ENCODE measurements around the gene BTBD8.
A peak's percentile ranks its signal among the peaks of the same experiment; 100 is the strongest.
"Not testable (repeated sequence)": the region's sequence is repeated elsewhere in the genome, so short reads cannot be mapped to it uniquely, and the experiment has no call there.

Gene BTBD8

DNA sequence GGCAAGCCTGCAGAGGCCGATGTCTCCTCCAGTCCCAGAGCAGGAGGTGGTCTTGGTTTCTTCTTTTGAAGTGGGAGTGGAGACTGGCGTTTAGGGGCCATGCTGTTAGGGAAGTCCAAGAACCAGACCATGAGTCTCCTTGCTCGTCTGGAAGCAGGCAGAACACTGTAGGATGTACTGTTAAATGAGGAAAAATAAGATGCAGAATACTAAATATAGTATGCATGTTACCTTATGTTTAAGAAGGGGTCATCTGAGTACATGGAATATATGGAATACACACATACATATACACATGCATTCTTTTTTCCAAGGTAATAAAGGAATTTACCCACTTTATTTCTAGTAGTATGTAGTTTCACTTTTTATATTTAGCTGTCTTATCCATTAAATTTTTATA is 4.8 kb upstream of the BTBD8 start, which contains the start of gene SETSIP:
Gene SETSIP (minus strand): TSS at position 101 of the 400 bp plus-strand sequence. CDS start 0 bp downstream, at position 101.
- no peaks in the 10 kb centered on the region for H3K9me3 ChIP-seq (ENCODE audit: control insufficient read depth, insufficient read depth, low read length)
- no peaks in the 10 kb centered on the region for H3K9me2 ChIP-seq (replicated peaks; ENCODE audit: control insufficient read depth, low read length)
- H3K4me1 ChIP-seq (ENCODE audit: control insufficient read depth, low read length): peaks cover 4% of the 10 kb centered on the region
- no peaks in the 10 kb centered on the region for H3F3A ChIP-seq (ENCODE audit: control insufficient read depth, insufficient read depth)
- TF ChIP-seq, protein P1, sequence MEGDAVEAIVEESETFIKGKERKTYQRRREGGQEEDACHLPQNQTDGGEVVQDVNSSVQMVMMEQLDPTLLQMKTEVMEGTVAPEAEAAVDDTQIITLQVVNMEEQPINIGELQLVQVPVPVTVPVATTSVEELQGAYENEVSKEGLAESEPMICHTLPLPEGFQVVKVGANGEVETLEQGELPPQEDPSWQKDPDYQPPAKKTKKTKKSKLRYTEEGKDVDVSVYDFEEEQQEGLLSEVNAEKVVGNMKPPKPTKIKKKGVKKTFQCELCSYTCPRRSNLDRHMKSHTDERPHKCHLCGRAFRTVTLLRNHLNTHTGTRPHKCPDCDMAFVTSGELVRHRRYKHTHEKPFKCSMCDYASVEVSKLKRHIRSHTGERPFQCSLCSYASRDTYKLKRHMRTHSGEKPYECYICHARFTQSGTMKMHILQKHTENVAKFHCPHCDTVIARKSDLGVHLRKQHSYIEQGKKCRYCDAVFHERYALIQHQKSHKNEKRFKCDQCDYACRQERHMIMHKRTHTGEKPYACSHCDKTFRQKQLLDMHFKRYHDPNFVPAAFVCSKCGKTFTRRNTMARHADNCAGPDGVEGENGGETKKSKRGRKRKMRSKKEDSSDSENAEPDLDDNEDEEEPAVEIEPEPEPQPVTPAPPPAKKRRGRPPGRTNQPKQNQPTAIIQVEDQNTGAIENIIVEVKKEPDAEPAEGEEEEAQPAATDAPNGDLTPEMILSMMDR (IDR thresholded peaks at IDR 0.05; ENCODE audit: low read depth, low read length, poor library complexity, severe bottlenecking): no peak
- TF ChIP-seq EZH2phosphoT487 (IDR thresholded peaks at IDR 0.05; ENCODE audit: borderline replicate concordance, low read length): no peak
- no peaks in the 10 kb centered on the region for H4K20me1 ChIP-seq (ENCODE audit: control insufficient read depth, insufficient read depth, low read depth, low read length)
- H3K4me2 ChIP-seq (ENCODE audit: low read length): no peak within 1 kb of the TSS
- peaks cover 3% of the 10 kb centered on the region; the same call in 1 of the 2 replicates for H3K27me3 ChIP-seq (ENCODE audit: control insufficient read depth, low read length)
- H3K27ac ChIP-seq (ENCODE audit: low read depth, low read length): no peak within 1 kb of the TSS
- no peaks in the 10 kb centered on the region for H3K79me2 ChIP-seq (ENCODE audit: control insufficient read depth, low read length)
- H3K36me3 ChIP-seq (ENCODE audit: control insufficient read depth, low read length): no peaks in the 10 kb centered on the region
- no peak within 1 kb of the TSS for H3K4me3 ChIP-seq (ENCODE audit: low read length)

DNA sequence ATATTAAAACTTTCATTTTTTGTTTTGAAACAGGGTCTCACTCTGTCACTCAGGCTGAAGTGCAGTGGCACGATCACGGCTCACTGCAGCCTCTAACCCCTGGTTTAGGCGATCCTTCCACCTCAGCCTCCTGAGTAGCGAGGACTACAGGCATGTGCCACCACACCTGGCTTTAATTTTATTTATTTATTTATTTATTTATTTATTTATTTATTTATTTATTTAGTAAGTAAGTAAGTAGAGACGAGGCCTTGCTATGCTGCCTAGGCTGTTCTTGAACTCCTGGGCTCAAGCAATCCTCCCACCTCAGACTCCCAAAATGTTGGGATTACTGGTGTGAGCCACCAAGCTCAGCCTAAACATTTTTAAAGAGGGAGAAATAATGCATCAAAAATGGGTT is 3.8 kb upstream of the BTBD8 start:
- no peaks in the 10 kb centered on the region for H3K79me2 ChIP-seq (ENCODE audit: control insufficient read depth, low read length)
- H3K9me3 ChIP-seq (ENCODE audit: control insufficient read depth, insufficient read depth, low read length): no peaks in the 10 kb centered on the region
- H3K27ac ChIP-seq (ENCODE audit: low read depth, low read length): no peak overlapping the region
- peaks cover 3% of the 10 kb centered on the region for H3K27me3 ChIP-seq (ENCODE audit: control insufficient read depth, low read length)
- H4K20me1 ChIP-seq (ENCODE audit: control insufficient read depth, insufficient read depth, low read depth, low read length): no peaks in the 10 kb centered on the region
- H3K4me1 ChIP-seq (ENCODE audit: control insufficient read depth, low read length): peaks cover 7% of the 10 kb centered on the region
- no peak overlapping the region for H3K4me2 ChIP-seq (ENCODE audit: low read length)
- no peak overlapping the region for H3K4me3 ChIP-seq (ENCODE audit: low read length)
- no peaks in the 10 kb centered on the region for H3K9me2 ChIP-seq (replicated peaks; ENCODE audit: control insufficient read depth, low read length)
- no peak for TF ChIP-seq EZH2phosphoT487 (IDR thresholded peaks at IDR 0.05; ENCODE audit: borderline replicate concordance, low read length)
- TF ChIP-seq, protein P1 (IDR thresholded peaks at IDR 0.05; ENCODE audit: low read depth, low read length, poor library complexity, severe bottlenecking): no peak
- H3F3A ChIP-seq (ENCODE audit: control insufficient read depth, insufficient read depth): no peaks in the 10 kb centered on the region
- H3K36me3 ChIP-seq (ENCODE audit: control insufficient read depth, low read length): no peaks in the 10 kb centered on the region

DNA sequence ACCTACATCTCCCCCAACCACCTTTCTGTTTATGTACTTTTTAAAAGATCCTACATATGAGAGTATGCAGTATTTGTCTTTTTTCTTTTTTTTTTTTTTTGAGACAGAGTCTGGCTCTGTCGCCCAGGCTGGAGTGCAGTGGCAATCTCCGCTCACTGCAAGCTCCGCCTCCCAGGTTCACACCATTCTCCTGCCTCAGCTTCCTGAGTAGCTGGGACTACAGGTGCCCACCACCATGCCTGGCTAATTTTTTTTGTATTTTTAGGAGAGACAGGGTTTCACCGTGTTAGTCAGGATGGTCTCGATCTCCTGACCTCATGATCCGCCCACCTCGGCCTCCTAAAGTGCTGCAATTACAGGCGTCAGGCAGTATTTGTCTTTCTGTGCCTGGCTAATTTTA is 2.1 kb upstream of the BTBD8 start:
- H3K9me3 ChIP-seq (ENCODE audit: control insufficient read depth, insufficient read depth, low read length); H3K27me3 ChIP-seq (ENCODE audit: control insufficient read depth, low read length); H3F3A ChIP-seq (ENCODE audit: control insufficient read depth, insufficient read depth); H3K79me2 ChIP-seq (ENCODE audit: control insufficient read depth, low read length); H3K4me3 ChIP-seq (ENCODE audit: low read length); H3K4me1 ChIP-seq (ENCODE audit: control insufficient read depth, low read length); H3K36me3 ChIP-seq (ENCODE audit: control insufficient read depth, low read length); H4K20me1 ChIP-seq (ENCODE audit: control insufficient read depth, insufficient read depth, low read depth, low read length); H3K9me2 ChIP-seq (replicated peaks; ENCODE audit: control insufficient read depth, low read length); H3K27ac ChIP-seq (ENCODE audit: low read depth, low read length); H3K4me2 ChIP-seq (ENCODE audit: low read length): not testable (repeated sequence)

DNA sequence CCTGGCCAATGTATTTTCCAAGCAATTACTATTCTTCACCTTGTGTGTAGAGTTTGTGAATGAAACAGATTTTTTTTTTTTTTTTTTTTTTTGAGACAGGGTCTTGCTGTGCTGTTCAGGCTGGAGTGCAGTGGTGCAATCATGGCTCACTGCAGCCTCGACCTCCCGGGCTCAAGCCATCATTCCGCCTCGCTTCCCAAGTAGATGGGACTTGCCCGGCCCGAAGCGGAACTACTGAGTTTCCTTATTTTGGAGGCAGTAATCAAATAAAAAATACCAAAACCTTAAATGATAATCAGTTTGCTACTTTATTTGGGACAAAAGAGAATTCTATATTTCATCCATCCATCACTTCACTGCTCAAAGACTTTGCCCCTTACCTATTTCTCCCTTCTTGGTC is 704 bp upstream of the BTBD8 start:
- Histone ChIP-seq H3K4me3 (ENCODE audit: low read length) (peak overlapping the region; percentile 84), H3K9me2 (replicated peaks; ENCODE audit: control insufficient read depth, low read length) (no peaks in the 10 kb centered on the region), H3K4me1 (ENCODE audit: control insufficient read depth, low read length) (peaks cover 7% of the 10 kb centered on the region), H4K20me1 (ENCODE audit: control insufficient read depth, insufficient read depth, low read depth, low read length) (no peaks in the 10 kb centered on the region), H3K4me2 (ENCODE audit: low read length) (peak overlapping the region; percentile 59), H3F3A (ENCODE audit: control insufficient read depth, insufficient read depth) (no peaks in the 10 kb centered on the region), H3K9me3 (ENCODE audit: control insufficient read depth, insufficient read depth, low read length) (peaks cover 3% of the 10 kb centered on the region; the same call in 1 of the 2 replicates), H3K79me2 (ENCODE audit: control insufficient read depth, low read length) (no peaks in the 10 kb centered on the region), H3K36me3 (ENCODE audit: control insufficient read depth, low read length) (no peaks in the 10 kb centered on the region), H3K27me3 (ENCODE audit: control insufficient read depth, low read length) (peaks cover 3% of the 10 kb centered on the region), H3K27ac (ENCODE audit: low read depth, low read length) (no peak overlapping the region)
- TF ChIP-seq, protein P1 (IDR thresholded peaks at IDR 0.05; ENCODE audit: low read depth, low read length, poor library complexity, severe bottlenecking): no peak
- no peak for TF ChIP-seq EZH2phosphoT487 (IDR thresholded peaks at IDR 0.05; ENCODE audit: borderline replicate concordance, low read length)

All from DOHH2 (cell line).